Thoracic aorta (tissue), 2 donors: Measurements from ENCODE around the gene CLIP4. TPM values are rescaled to one million over a fixed set of nuclear protein-coding genes. Genes with fewer than 3 reads are reported as not detected.

Experiments
- ATAC-seq: fragments of 150-250 bp; one replicate; pipeline ENCODE4 v1.8.0; 2017; ENCODE audit warnings: low read depth; ENCODE audit not compliant: insufficient number of reproducible peaks, low FRiP score
- DNase-seq: peaks from one replicate; pipeline ENCODE4 v3.0.0-alpha.2; 2020; ENCODE audit warnings: low spot score
- H3K27ac ChIP-seq, 2 donors: fragments of 200-600 bp; sonication (generic); 1 replicate in 1 of 2; 2 replicates in 1 of 2; pipeline ENCODE4 v1.5.1; 2016; ENCODE audit warnings: mild to moderate bottlenecking in 2 of 2, moderate library complexity in 2 of 2
- H3K27me3 ChIP-seq: fragments of 200-600 bp; sonication (generic); replicated peaks from 2 replicates; pipeline ENCODE4 v1.6.0; 2016; ENCODE audit warnings: mild to moderate bottlenecking; ENCODE audit not compliant: insufficient read depth
- H3K36me3 ChIP-seq: fragments of 200-600 bp; sonication (generic); one replicate; pipeline ENCODE4 v1.5.1; 2016
- H3K4me1 ChIP-seq, 2 donors: fragments of 200-600 bp; sonication (generic); 1 replicate in 1 of 2; 2 replicates in 1 of 2; pipeline versions ENCODE4 v1.5.1 to v1.6.0; 2016; ENCODE audit warnings: low read depth in 2 of 2, mild to moderate bottlenecking in 1 of 2; ENCODE audit not compliant: control insufficient read depth in 1 of 2
- H3K4me3 ChIP-seq: fragments of 200-600 bp; sonication (generic); 2 replicates; pipeline ENCODE4 v1.5.1; 2016; ENCODE audit warnings: mild to moderate bottlenecking
- H3K9me3 ChIP-seq: fragments of 200-600 bp; sonication (generic); 2 replicates; pipeline ENCODE4 v1.5.1; 2016
- CTCF ChIP-seq: fragments of 200-600 bp; sonication (generic); IDR thresholded peaks from one replicate; pipeline ENCODE4 v1.5.1; 2019; ENCODE audit warnings: antibody characterized with exemption
- total RNA-seq, 2 donors: library from RNA; depleted of rRNA; stranded (reverse); fragments of >200 nt; gene quantifications; one replicate each; pipeline versions ENCODE4 v1.1.0 to v1.2.3, GENCODE V29; 2016

CLIP4 gene
- total RNA-seq, 2 donors from 2014 or later: 31.3 to 54.0 TPM

- Histone ChIP-seq H3K27ac (no peak overlapping the region), H3K4me1 (no peaks in the 10 kb centered on the region), H3K9me3 (no peaks in the 10 kb centered on the region), H3K36me3 (peaks cover 13% of the 10 kb centered on the region), H3K4me3 (no peak overlapping the region), H3K27me3 (no peaks in the 10 kb centered on the region)
- DNase-seq: no peak
- no peak for ATAC-seq
- no peak for TF ChIP-seq CTCF
Observed at GRCh38 chr2:29174937-29175336, 59.7 kb downstream of the CLIP4 start.

- Histone ChIP-seq H3K4me1 (no peaks in the 10 kb centered on the region), H3K9me3 (no peaks in the 10 kb centered on the region), H3K27ac (no peak overlapping the region), H3K36me3 (peaks cover 13% of the 10 kb centered on the region), H3K27me3 (no peaks in the 10 kb centered on the region), H3K4me3 (no peak overlapping the region)
- no peak for TF ChIP-seq CTCF
- ATAC-seq: no peak
- DNase-seq: no peak
Observed at GRCh38 chr2:29175338-29175737, 60.1 kb downstream of the CLIP4 start.

- Histone ChIP-seq H3K9me3 (no peaks in the 10 kb centered on the region), H3K4me3 (no peak overlapping the region), H3K36me3 (peaks cover 4% of the 10 kb centered on the region), H3K27ac (no peak overlapping the region), H3K4me1 (no peaks in the 10 kb centered on the region), H3K27me3 (no peaks in the 10 kb centered on the region)
- no peak for TF ChIP-seq CTCF
- DNase-seq (no peak), ATAC-seq (no peak)
Observed at GRCh38 chr2:29182334-29182733, 67.1 kb downstream of the CLIP4 start.

- no peak for TF ChIP-seq CTCF
- H3K27ac ChIP-seq: no peak overlapping the region
- ATAC-seq (no peak), DNase-seq (no peak)
- no peaks in the 10 kb centered on the region for H3K9me3 ChIP-seq
- no peaks in the 10 kb centered on the region for H3K27me3 ChIP-seq
- H3K4me1 ChIP-seq: no peaks in the 10 kb centered on the region
- H3K36me3 ChIP-seq: peaks cover 4% of the 10 kb centered on the region
- no peak overlapping the region for H3K4me3 ChIP-seq
Observed at GRCh38 chr2:29182920-29183319, 67.7 kb downstream of the CLIP4 start.

- Histone ChIP-seq H3K27me3 (no peaks in the 10 kb centered on the region), H3K4me3 (no peak overlapping the region), H3K27ac (no peak overlapping the region), H3K9me3 (no peaks in the 10 kb centered on the region), H3K4me1 (no peaks in the 10 kb centered on the region), H3K36me3 (peaks cover 4% of the 10 kb centered on the region)
- no peak for TF ChIP-seq CTCF
- DNase-seq: no peak
- ATAC-seq: no peak
Observed at GRCh38 chr2:29184531-29184930, 69.3 kb downstream of the CLIP4 start.
